ENCODE measurements around the gene LRP6. TPM values are rescaled to one million over a fixed set of nuclear protein-coding genes. Genes with fewer than 3 reads are reported as not detected.

Gene LRP6
- total and polyA plus RNA-seq, 2 experiments from 2014 or later, result 29.1 to 73.8 TPM

- no peak for TF ChIP-seq CREB1 (CRISPR knock-in tag; IDR thresholded peaks at IDR 0.05; ENCODE audit: low read depth)
- no peak for TF ChIP-seq JUNB (IDR thresholded peaks at IDR 0.05; ENCODE audit: unreplicated experiment)
- TF ChIP-seq NANOG (IDR thresholded peaks at IDR 0.05; ENCODE audit: borderline replicate concordance), result no peak
Observed at GRCh38 chr12:12249216-12250050, 17.4 kb downstream of the LRP6 start (continued).

DNA sequence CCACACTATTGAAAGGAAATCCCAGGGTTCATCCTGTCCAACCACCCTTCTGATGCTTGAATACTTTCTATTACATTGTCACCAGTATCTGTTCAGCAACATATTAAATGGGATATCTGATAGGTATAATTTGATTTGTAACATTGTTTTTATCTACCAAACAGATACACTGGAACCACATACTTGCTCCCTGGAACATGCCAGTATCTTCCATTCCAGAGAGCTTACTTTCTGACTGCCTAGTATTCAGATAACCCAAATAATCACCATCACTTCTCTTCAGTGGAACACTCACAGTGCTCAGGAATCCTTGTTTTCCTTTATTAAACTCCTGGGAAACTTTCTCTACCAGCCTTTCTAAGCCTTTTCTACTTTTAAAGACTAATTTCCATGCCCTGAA lies 19.3 kb downstream of the LRP6 start:
- Mint-ChIP-seq H3K27ac (peak overlapping the region; percentile 62), H3K4me1 (peaks cover 17% of the 10 kb centered on the region; the same call in 2 of the 3 replicates), H3K4me3 (no peak overlapping the region), H3K27me3 (ENCODE audit: insufficient read depth, low read depth, poor library complexity) (no peaks in the 10 kb centered on the region), H3K36me3 (ENCODE audit: low read depth) (peaks cover 15% of the 10 kb centered on the region; the same call in 2 of the 3 replicates), H3K9me3 (no peaks in the 10 kb centered on the region)
- Histone ChIP-seq H4K20me1 (replicated peaks; ENCODE audit: insufficient read depth) (peaks cover 31% of the 10 kb centered on the region), H3K27ac (ENCODE audit: low read depth) (no peak overlapping the region), H3K9me2 (ENCODE audit: insufficient read depth) (no peaks in the 10 kb centered on the region), H3K79me2 (replicated peaks; ENCODE audit: insufficient read depth) (peaks cover 100% of the 10 kb centered on the region), H3K36me3 (ENCODE audit: insufficient read depth) (no peaks in the 10 kb centered on the region; the same call in 1 of the 2 replicates), H3K4me1 (ENCODE audit: insufficient read depth) (peaks cover 4% of the 10 kb centered on the region; the same call in 1 of the 2 replicates), H3K4me3 (no peak overlapping the region), H3F3A (replicated peaks; ENCODE audit: low read depth) (no peaks in the 10 kb centered on the region), H2AFZ (no peak overlapping the region), H3K27me3 (ENCODE audit: insufficient read depth) (no peaks in the 10 kb centered on the region), H3K4me2 (no peak overlapping the region)
- DNase-seq (ENCODE audit: low spot score) (no peak), ATAC-seq (no peak)
- TF ChIP-seq ZNF462 (CRISPR knock-in tag; IDR thresholded peaks at IDR 0.05) (no peak), CTCF (conservative IDR thresholded peaks at IDR 0.05; ENCODE audit: low read depth in 2 of 2) (no peak), ZNF114 (CRISPR knock-in tag; IDR thresholded peaks at IDR 0.05) (no peak), POLR2AphosphoS5 (IDR thresholded peaks at IDR 0.05; ENCODE audit: low read depth) (no peak), NANOG (IDR thresholded peaks at IDR 0.05; ENCODE audit: borderline replicate concordance) (no peak), ZNF331 (CRISPR knock-in tag; IDR thresholded peaks at IDR 0.05; ENCODE audit: low read depth) (no peak), REST (IDR thresholded peaks at IDR 0.05; ENCODE audit: unreplicated experiment) (no peak), CREB1 (CRISPR knock-in tag; IDR thresholded peaks at IDR 0.05; ENCODE audit: low read depth) (no peak), EZH2phosphoT487 (IDR thresholded peaks at IDR 0.05; ENCODE audit: unreplicated experiment) (no peak)
- TF ChIP-seq, protein P1, sequence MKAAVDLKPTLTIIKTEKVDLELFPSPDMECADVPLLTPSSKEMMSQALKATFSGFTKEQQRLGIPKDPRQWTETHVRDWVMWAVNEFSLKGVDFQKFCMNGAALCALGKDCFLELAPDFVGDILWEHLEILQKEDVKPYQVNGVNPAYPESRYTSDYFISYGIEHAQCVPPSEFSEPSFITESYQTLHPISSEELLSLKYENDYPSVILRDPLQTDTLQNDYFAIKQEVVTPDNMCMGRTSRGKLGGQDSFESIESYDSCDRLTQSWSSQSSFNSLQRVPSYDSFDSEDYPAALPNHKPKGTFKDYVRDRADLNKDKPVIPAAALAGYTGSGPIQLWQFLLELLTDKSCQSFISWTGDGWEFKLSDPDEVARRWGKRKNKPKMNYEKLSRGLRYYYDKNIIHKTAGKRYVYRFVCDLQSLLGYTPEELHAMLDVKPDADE (IDR thresholded peaks at IDR 0.05), result no peak
